ENCODE data around the gene NLGN1. TPM values are rescaled to one million over a fixed set of nuclear protein-coding genes. Genes with fewer than 3 reads are reported as not detected.

The NLGN1 gene
- total RNA-seq, 1 experiment from 2014 or later: 3.2 TPM

DNA sequence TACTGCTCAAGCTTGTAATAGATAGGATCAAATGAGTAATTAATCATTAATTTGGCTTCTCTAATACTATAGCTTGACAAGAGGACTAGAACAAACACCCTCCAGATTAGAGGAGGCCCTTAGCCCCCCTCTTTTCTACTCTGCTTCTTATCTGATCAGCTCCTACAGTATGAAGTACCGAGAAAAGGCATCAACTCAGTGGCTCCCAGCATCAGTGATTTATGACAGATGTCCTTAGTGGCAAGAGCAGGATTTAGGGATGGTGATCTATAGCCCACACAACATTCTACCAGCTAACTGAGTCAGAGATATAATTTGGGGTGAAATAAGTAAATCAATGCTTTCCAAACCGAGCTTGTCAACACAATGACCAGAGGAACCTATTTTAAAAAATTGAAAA, 541.1 kb downstream of the NLGN1 start:
- H3K27ac ChIP-seq: no peak overlapping the region
- no peak overlapping the region for H3K4me3 ChIP-seq
- H3K9me3 ChIP-seq (replicated peaks): no peaks in the 10 kb centered on the region
- H3K27me3 ChIP-seq (replicated peaks): no peaks in the 10 kb centered on the region
- H3K36me3 ChIP-seq: no peaks in the 10 kb centered on the region
- H3K4me1 ChIP-seq (replicated peaks): 0 out of 2 replicates have a peak, but pooled peaks cover 6% of the 10 kb centered on the region
- no peak for DNase-seq (ENCODE audit: low read depth in 1 of 2, low spot score in 2 of 2)

DNA sequence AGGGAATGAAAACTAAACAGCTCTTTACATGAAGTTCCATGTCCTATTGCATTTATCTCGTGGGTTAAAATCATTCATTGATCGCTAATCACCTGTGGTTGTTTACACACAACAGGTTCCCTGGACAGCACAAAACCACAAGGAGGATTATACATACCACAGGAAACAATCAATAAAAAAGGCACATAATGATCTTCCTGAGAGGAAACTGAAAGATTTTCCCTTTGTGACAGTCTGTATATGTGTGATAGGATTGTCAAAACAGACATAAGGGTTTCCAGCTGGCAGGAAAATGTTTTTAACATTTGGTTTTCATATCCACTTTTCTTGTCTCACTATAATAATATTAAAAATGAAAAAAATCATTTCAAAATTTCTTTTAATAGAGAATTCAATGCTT, 541.8 kb downstream of the NLGN1 start:
- H3K9me3 ChIP-seq (replicated peaks): no peaks in the 10 kb centered on the region

DNA sequence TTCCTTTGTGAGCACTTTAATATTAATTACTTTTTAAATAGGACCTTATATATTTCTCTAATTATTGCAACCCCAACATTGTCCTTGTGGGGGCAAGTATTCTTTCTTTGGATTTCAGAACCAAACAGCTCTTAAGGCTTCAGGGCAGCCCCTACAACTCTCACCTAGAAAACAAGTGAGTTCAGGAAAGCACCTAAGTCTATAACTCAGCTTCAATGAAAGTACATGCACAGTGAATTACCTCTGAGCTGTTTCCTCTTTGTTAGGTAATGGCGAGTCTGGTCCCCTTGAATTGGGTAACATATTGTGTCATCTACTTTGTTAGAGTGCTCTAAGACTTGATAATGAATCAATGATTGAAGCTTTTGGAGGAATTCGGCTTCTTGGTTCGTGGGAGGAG, 545.7 kb downstream of the NLGN1 start:
- Histone ChIP-seq H3K4me1 (replicated peaks) (0 out of 2 replicates have a peak, but pooled peaks cover 2% of the 10 kb centered on the region), H3K4me3 (no peak overlapping the region), H3K27me3 (replicated peaks) (no peaks in the 10 kb centered on the region), H3K9me3 (replicated peaks) (no peaks in the 10 kb centered on the region), H3K27ac (no peak overlapping the region), H3K36me3 (no peaks in the 10 kb centered on the region)
- DNase-seq (ENCODE audit: low read depth in 1 of 2, low spot score in 2 of 2): no peak

More for the DNA sequence above, 541.8 kb downstream of the NLGN1 start:
- H3K27ac ChIP-seq: no peak overlapping the region
- H3K4me1 ChIP-seq (replicated peaks): 0 out of 2 replicates have a peak, but pooled peaks cover 6% of the 10 kb centered on the region
- H3K36me3 ChIP-seq: no peaks in the 10 kb centered on the region
- no peaks in the 10 kb centered on the region for H3K27me3 ChIP-seq (replicated peaks)
- no peak overlapping the region for H3K4me3 ChIP-seq
- no peak for DNase-seq (ENCODE audit: low read depth in 1 of 2, low spot score in 2 of 2)

DNA sequence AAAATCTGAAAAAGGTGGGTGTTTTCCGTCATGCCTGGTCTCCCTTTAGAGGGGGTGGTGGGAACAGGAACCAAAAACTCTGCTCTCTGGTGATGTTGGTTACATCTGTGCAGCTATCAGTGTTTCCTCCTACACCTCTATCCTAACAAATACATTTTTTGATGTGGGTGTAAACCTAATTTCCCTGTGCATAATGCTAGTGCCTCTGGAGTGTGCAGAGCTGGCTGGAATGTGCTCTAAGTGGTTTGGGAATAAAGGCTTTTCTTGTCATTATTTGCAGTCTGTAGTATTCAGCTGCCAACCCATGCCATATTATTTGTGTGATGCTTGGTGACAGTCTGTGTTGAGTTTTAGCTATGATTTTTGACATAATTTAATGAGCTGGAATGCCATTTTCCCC, 547.6 kb downstream of the NLGN1 start:
- H3K4me3 ChIP-seq: no peak overlapping the region
- DNase-seq (ENCODE audit: low read depth in 1 of 2, low spot score in 2 of 2): no peak
- H3K27me3 ChIP-seq (replicated peaks): no peaks in the 10 kb centered on the region
- no peak overlapping the region for H3K27ac ChIP-seq
- no peaks in the 10 kb centered on the region for H3K4me1 ChIP-seq (replicated peaks)
- no peaks in the 10 kb centered on the region for H3K36me3 ChIP-seq
- no peaks in the 10 kb centered on the region for H3K9me3 ChIP-seq (replicated peaks)

DNA sequence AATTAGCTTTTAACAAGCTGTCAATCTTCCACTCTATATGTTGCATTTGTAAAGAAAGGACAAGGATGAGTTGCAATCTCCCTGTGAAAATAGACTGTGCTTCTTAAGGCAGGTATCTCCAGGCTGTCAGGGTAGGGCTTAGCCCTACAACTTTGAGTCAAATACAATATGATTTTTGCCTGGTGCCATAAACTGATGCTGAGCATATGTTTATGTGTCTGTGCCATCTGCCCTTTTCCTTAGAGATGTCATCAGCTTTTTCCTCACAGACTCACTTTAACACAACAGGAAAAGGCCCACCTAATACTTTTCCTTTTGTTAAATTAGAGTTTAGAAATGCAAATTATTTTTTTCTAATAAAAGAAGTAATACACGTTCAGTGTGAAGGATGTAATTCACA, 548.3 kb downstream of the NLGN1 start:
- no peak for DNase-seq (ENCODE audit: low read depth in 1 of 2, low spot score in 2 of 2)
- Histone ChIP-seq H3K27ac (no peak overlapping the region), H3K9me3 (replicated peaks) (no peaks in the 10 kb centered on the region)

DNA sequence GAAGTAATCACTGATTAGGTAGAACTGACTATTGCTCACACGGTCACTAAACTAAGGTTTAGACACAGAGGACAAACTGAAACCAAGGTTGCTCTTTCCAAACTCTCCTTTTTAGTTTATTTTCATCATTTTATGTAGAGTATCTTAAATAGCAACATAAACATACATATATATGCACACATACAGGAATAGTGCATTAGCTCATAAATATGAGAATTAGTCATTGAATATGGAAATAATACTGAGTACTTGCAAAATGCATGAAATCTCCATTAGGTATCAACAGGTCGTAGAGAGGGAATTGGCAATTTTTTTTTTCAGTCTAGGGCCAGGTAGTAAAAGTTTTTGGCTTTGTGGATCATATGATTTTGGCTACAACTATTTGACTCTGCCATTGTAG, 557.1 kb downstream of the NLGN1 start:
- Histone ChIP-seq H3K9me3 (replicated peaks) (no peaks in the 10 kb centered on the region), H3K4me3 (no peak overlapping the region), H3K27me3 (replicated peaks) (no peaks in the 10 kb centered on the region), H3K4me1 (replicated peaks) (no peaks in the 10 kb centered on the region), H3K36me3 (no peaks in the 10 kb centered on the region), H3K27ac (no peak overlapping the region)
- DNase-seq (ENCODE audit: low read depth in 1 of 2, low spot score in 2 of 2): no peak

More for the DNA sequence above, 548.3 kb downstream of the NLGN1 start:
- Histone ChIP-seq H3K27me3 (replicated peaks) (no peaks in the 10 kb centered on the region), H3K36me3 (no peaks in the 10 kb centered on the region), H3K4me3 (no peak overlapping the region), H3K4me1 (replicated peaks) (no peaks in the 10 kb centered on the region)

DNA sequence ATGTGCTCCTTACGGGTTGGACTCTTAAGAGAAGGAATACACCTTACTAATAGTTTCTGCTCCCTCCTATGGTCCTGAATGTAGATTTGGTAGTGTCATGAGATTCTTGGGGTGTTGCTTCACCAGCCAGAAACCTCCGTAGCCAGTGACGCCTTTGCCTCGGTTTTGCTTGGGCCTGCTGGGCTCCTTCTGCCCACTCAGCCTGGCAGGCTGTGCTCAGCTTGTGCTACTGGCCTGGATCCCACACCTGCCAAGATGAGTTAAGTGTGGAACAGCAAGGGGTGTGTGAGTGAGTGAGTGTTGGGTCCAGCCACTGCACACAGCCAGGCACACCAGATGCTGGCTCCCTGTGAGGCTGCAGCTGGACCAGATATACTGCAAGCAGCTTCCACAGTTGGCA, 560.1 kb downstream of the NLGN1 start:
- no peak for DNase-seq (ENCODE audit: low read depth in 1 of 2, low spot score in 2 of 2)
- no peaks in the 10 kb centered on the region for H3K4me1 ChIP-seq (replicated peaks)
- no peaks in the 10 kb centered on the region for H3K9me3 ChIP-seq (replicated peaks)
- no peaks in the 10 kb centered on the region for H3K27me3 ChIP-seq (replicated peaks)
- no peaks in the 10 kb centered on the region for H3K36me3 ChIP-seq
- H3K4me3 ChIP-seq: no peak overlapping the region
- no peak overlapping the region for H3K27ac ChIP-seq

DNA sequence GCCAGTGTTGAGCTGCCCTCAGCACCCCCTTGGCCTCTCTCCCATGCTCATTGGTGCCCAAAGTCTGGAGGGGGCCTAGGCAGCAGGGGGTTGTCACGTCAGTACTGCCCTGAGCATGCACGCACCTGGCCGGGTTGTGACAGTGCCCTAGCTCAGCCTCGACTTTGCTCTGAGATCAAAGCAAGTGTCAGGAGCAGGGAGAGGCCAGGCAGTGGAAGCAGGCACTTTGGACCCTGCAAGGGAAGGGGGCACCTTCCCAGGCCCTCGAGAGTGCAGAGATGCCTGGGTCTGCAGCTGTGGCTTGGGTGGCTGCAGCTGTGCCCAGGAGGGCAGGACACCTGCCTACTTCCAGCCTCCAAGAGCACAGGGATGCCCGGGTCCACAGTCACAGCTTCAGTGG, 561.3 kb downstream of the NLGN1 start:
- H3K4me3 ChIP-seq: no peak overlapping the region
- H3K27me3 ChIP-seq (replicated peaks): no peaks in the 10 kb centered on the region
- no peaks in the 10 kb centered on the region for H3K4me1 ChIP-seq (replicated peaks)
- no peak for DNase-seq (ENCODE audit: low read depth in 1 of 2, low spot score in 2 of 2)
- no peaks in the 10 kb centered on the region for H3K36me3 ChIP-seq
- no peak overlapping the region for H3K27ac ChIP-seq
- no peaks in the 10 kb centered on the region for H3K9me3 ChIP-seq (replicated peaks)

DNA sequence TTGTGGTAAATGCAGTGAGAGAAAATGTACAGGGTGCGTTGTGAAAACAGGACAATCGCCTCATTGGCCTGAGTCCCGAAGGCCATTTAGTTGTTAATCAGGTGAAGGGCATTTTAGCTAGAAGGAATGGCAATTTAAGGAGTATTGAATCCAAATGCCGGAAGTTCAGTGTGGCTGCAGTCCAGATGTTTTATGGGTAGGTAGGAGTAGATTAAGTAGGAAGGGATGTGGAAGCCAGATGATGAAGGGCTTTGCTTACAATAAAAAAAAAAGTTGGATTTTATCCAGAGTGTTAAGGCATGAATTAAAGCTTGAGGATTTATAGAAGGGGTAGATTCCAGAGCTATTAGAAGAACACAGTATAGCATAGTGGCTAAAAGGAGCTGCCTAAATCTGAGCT, 572.7 kb downstream of the NLGN1 start:
- H3K27me3 ChIP-seq (replicated peaks): no peaks in the 10 kb centered on the region
- no peak overlapping the region for H3K4me3 ChIP-seq
- no peaks in the 10 kb centered on the region for H3K4me1 ChIP-seq (replicated peaks)
- DNase-seq (ENCODE audit: low read depth in 1 of 2, low spot score in 2 of 2): no peak
- H3K9me3 ChIP-seq (replicated peaks): no peaks in the 10 kb centered on the region
- H3K27ac ChIP-seq: no peak overlapping the region
- no peaks in the 10 kb centered on the region for H3K36me3 ChIP-seq

DNA sequence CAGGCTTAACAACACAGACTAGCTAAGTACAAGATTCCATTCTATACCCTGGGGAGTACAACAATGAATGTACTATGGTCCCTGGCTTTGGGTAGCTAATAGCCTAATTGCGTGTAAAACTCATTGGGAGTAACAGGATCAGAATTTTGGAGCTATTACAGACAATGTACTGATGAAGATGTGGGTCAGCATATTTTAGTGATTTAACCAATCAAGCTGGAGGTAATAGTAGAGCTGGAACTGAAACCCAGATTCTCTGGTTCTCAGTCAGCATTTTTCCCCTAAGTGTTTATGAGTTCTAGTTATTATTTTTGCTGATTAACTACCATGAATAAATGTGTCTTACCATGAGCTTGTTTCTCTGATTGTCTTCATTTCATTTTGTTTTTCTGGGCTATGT, 578.7 kb downstream of the NLGN1 start:
- H3K4me1 ChIP-seq (replicated peaks): no peaks in the 10 kb centered on the region
- H3K27me3 ChIP-seq (replicated peaks): no peaks in the 10 kb centered on the region
- H3K4me3 ChIP-seq: no peak overlapping the region
- no peak overlapping the region for H3K27ac ChIP-seq
- no peaks in the 10 kb centered on the region for H3K36me3 ChIP-seq
- no peaks in the 10 kb centered on the region for H3K9me3 ChIP-seq (replicated peaks)
- no peak for DNase-seq (ENCODE audit: low read depth in 1 of 2, low spot score in 2 of 2)

DNA sequence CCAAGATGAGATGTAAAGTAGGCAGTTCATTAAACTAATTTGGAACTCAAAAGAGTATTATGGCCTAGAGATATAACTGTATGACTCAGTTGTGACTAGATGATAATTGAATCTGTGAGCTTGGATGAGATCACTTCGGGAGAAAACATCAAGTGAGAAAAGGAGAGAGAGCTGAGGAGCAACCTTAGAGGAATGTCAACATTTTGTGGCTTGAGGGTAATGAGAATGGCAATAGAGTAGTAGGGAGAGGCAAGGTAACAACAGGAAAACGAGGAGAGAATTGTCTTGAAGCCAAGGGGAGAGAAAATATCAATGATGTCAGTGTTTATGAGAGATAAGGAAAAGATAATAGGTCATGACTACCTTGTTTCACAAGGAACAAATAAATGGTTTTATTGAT, 580.2 kb downstream of the NLGN1 start:
- no peak for DNase-seq (ENCODE audit: low read depth in 1 of 2, low spot score in 2 of 2)
- no peaks in the 10 kb centered on the region for H3K27me3 ChIP-seq (replicated peaks)
- H3K27ac ChIP-seq: no peak overlapping the region
- no peaks in the 10 kb centered on the region for H3K9me3 ChIP-seq (replicated peaks)
- H3K4me3 ChIP-seq: no peak overlapping the region
- no peaks in the 10 kb centered on the region for H3K36me3 ChIP-seq
- H3K4me1 ChIP-seq (replicated peaks): no peaks in the 10 kb centered on the region

DNA sequence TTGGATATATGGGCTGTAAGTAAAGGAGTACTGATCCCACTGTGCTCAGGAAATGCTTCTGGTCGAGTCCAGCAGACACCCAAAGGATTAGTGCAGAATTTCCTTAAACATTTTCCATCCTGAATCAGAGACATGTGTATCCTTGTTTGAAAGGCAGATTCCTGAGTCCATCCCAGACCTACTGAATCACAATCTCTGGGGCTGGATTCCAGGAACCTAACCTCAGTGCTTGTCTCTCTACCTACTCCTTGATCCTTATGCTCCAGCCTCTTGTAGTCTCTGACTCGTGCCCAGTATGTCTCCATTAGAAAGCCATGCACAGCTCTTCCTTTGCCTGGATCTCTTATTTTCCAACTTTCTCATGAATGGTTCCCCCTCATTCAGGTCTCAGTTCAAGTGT, 585.8 kb downstream of the NLGN1 start:
- no peak for DNase-seq (ENCODE audit: low read depth in 1 of 2, low spot score in 2 of 2)

DNA sequence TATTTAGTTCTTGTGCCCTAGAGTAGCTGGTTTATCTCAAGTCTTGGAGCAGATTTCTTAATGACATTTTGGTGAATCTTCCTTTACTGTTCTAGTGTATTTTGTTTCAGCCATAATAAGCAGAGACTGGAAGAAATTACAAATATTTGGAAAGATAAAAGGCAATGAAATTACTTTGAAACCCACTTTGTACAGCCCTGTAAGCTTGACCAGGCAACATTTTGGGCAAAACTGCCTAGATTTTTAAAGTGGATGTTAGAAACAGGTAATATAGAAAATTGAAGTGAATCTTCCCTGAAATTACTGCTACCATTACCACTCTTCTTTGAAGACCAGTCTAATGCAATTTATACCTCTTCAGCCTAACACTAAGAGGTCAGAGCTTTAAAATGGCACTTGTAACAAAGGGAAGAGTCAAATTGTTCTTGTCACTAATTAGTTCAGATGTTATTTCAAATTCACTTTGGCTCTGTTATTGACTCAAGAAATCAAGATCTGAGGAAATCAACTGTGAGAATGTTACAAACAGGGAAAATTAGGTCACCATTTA, 589.4 kb downstream of the NLGN1 start:
- H3K4me1 ChIP-seq (replicated peaks): no peaks in the 10 kb centered on the region
- no peaks in the 10 kb centered on the region for H3K36me3 ChIP-seq
- DNase-seq (ENCODE audit: low read depth in 1 of 2, low spot score in 2 of 2): no peak
- no peak overlapping the region for H3K27ac ChIP-seq
- H3K27me3 ChIP-seq (replicated peaks): no peaks in the 10 kb centered on the region
- H3K9me3 ChIP-seq (replicated peaks): no peaks in the 10 kb centered on the region
- H3K4me3 ChIP-seq: no peak overlapping the region

More for the DNA sequence above, 585.8 kb downstream of the NLGN1 start:
- Histone ChIP-seq H3K4me3 (no peak overlapping the region), H3K36me3 (no peaks in the 10 kb centered on the region), H3K27ac (no peak overlapping the region), H3K9me3 (replicated peaks) (no peaks in the 10 kb centered on the region), H3K27me3 (replicated peaks) (no peaks in the 10 kb centered on the region), H3K4me1 (replicated peaks) (no peaks in the 10 kb centered on the region)

DNA sequence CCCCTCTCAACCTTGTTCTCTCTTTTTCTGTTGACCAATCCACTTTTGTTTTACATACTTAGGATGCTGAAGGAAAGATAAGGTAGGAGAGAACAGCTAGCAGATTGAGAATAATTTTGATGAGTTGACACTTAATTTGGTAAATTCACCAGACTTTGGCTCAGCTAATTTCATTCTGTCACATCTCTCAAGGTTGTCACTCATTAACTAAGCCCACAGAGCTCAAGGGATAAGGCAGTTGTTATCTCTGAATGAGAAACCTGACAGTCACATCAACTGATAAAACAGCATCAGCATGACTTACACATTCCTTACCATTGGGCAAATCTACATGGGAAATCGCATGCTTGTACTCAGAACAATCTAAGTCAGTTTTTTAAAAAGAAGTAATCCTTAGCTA, 591.4 kb downstream of the NLGN1 start:
- no peak overlapping the region for H3K27ac ChIP-seq
- H3K27me3 ChIP-seq (replicated peaks): no peaks in the 10 kb centered on the region
- no peak overlapping the region for H3K4me3 ChIP-seq
- H3K4me1 ChIP-seq (replicated peaks): no peaks in the 10 kb centered on the region; the same call in 1 of the 2 replicates
- H3K9me3 ChIP-seq (replicated peaks): no peaks in the 10 kb centered on the region
- no peaks in the 10 kb centered on the region for H3K36me3 ChIP-seq
- no peak for DNase-seq (ENCODE audit: low read depth in 1 of 2, low spot score in 2 of 2)

DNA sequence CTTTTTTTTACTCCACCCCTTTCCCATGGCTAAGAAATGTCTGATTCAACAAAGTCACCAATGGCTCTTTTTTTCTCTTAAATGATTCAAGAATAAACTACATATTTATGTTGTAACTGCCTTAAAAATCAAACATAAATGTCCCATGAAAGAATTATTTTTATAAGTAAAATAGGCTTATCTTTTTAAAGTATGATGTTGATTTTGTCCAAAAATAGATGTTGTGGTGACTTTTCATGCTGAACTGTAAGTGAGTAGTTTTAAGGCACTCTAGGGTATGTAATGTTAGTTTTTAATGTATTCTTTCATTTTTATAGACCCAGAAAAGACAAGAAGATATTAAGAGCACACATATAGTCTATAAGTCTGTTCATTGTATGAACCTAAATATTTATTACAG, 594.9 kb downstream of the NLGN1 start:
- Histone ChIP-seq H3K9me3 (replicated peaks) (no peaks in the 10 kb centered on the region), H3K36me3 (no peaks in the 10 kb centered on the region), H3K27me3 (replicated peaks) (no peaks in the 10 kb centered on the region), H3K27ac (no peak overlapping the region), H3K4me1 (replicated peaks) (no peaks in the 10 kb centered on the region; the same call in 1 of the 2 replicates), H3K4me3 (no peak overlapping the region)
- DNase-seq (ENCODE audit: low read depth in 1 of 2, low spot score in 2 of 2): no peak

Measured in SJSA1 (cell line).